ENCODE data around the gene DMD. TPM values are rescaled to one million over a fixed set of nuclear protein-coding genes. Genes with fewer than 3 reads are reported as not detected.

DMD gene
- total and polyA plus RNA-seq, 4 donors = 3.9 to 73.8 (median 11.2) TPM

GRCh38 chrX:31138124-31138523 lies 2073.2 kb downstream of the DMD start:
- 92 to 93% methylated on average over 2 of the region's 2 CpGs for WGBS, 2 donors
- Histone ChIP-seq H3K4me1 (ENCODE audit: control insufficient read depth in 5 of 5, insufficient read depth in 5 of 5, low read length in 5 of 5) (no peaks in the 10 kb centered on the region), H3K27me3 (ENCODE audit: control insufficient read depth in 3 of 3, insufficient read depth in 3 of 3, low read length in 2 of 3) (peaks cover 0 to 4% (median 0%) of the 10 kb centered on the region in 3 donors), H3K9me3 (ENCODE audit: control insufficient read depth in 4 of 4, insufficient read depth in 3 of 4, low read length in 3 of 4) (peaks cover 0 to 4% (median 0%) of the 10 kb centered on the region in 4 donors), H3K36me3 (ENCODE audit: control insufficient read depth in 4 of 4, insufficient read depth in 4 of 4, low read length in 4 of 4) (no peaks in the 10 kb centered on the region), H3K9ac (ENCODE audit: insufficient read depth in 1 of 2, low read length in 2 of 2) (no peak overlapping the region), H3K27ac (ENCODE audit: low read depth in 1 of 2, low read length in 1 of 2) (no peak overlapping the region), H3K4me3 (no peak overlapping the region)
- no peak for ATAC-seq (ENCODE audit: insufficient read depth, low FRiP score)
- TF ChIP-seq CTCF (IDR thresholded peaks at IDR 0.05; ENCODE audit: control extremely low read depth, extremely low read depth) = no peak
- no peak for DNase-seq

- Histone ChIP-seq H3K27ac (ENCODE audit: low read depth in 1 of 2, low read length in 1 of 2) (no peak overlapping the region), H3K4me3 (no peak overlapping the region), H3K27me3 (ENCODE audit: control insufficient read depth in 3 of 3, insufficient read depth in 3 of 3, low read length in 2 of 3) (peaks cover 0 to 6% (median 0%) of the 10 kb centered on the region in 3 donors), H3K9me3 (ENCODE audit: control insufficient read depth in 4 of 4, insufficient read depth in 3 of 4, low read length in 3 of 4) (peaks cover 0 to 4% (median 0%) of the 10 kb centered on the region in 4 donors), H3K36me3 (ENCODE audit: control insufficient read depth in 4 of 4, insufficient read depth in 4 of 4, low read length in 4 of 4) (no peaks in the 10 kb centered on the region), H3K4me1 (ENCODE audit: control insufficient read depth in 5 of 5, insufficient read depth in 5 of 5, low read length in 5 of 5) (no peaks in the 10 kb centered on the region), H3K9ac (ENCODE audit: insufficient read depth in 1 of 2, low read length in 2 of 2) (no peak overlapping the region)
- 60 to 67% methylated on average over 5 of the region's 5 CpGs for WGBS, 2 donors
- DNase-seq (no peak), ATAC-seq (ENCODE audit: insufficient read depth, low FRiP score) (no peak)
- TF ChIP-seq CTCF (IDR thresholded peaks at IDR 0.05; ENCODE audit: control extremely low read depth, extremely low read depth) = no peak
Observed at GRCh38 chrX:31136144-31136611, 2075.2 kb downstream of the DMD start.

GRCh38 chrX:31132821-31133241 lies 2078.5 kb downstream of the DMD start:
- no peak for TF ChIP-seq CTCF (IDR thresholded peaks at IDR 0.05; ENCODE audit: control extremely low read depth, extremely low read depth)
- Histone ChIP-seq H3K4me1 (ENCODE audit: control insufficient read depth in 5 of 5, insufficient read depth in 5 of 5, low read length in 5 of 5) (peaks cover 0 to 5% (median 0%) of the 10 kb centered on the region in 5 donors), H3K27me3 (ENCODE audit: control insufficient read depth in 3 of 3, insufficient read depth in 3 of 3, low read length in 2 of 3) (peaks cover 0 to 4% (median 0%) of the 10 kb centered on the region in 3 donors), H3K4me3 (no peak overlapping the region), H3K27ac (ENCODE audit: low read depth in 1 of 2, low read length in 1 of 2) (no peak overlapping the region), H3K36me3 (ENCODE audit: control insufficient read depth in 4 of 4, insufficient read depth in 4 of 4, low read length in 4 of 4) (no peaks in the 10 kb centered on the region), H3K9ac (ENCODE audit: insufficient read depth in 1 of 2, low read length in 2 of 2) (no peak overlapping the region), H3K9me3 (ENCODE audit: control insufficient read depth in 4 of 4, insufficient read depth in 3 of 4, low read length in 3 of 4) (peaks cover 0 to 2% (median 0%) of the 10 kb centered on the region in 4 donors)
- DNase-seq (no peak), ATAC-seq (ENCODE audit: insufficient read depth, low FRiP score) (no peak)
- WGBS, 2 donors = 68 to 69% methylated on average over 7 of the region's 7 CpGs

All from lung (tissue), 12 donors.